HUDEP-2 (cell line): ENCODE data around the gene CMTM3.
"Not testable (repeated sequence)": the region's sequence is repeated elsewhere in the genome, so short reads cannot be mapped to it uniquely, and the experiment has no call there.

Source experiments
- DNase-seq, 76 experiments: peaks; one replicate each; lab custom pipeline; 2025; ENCODE audit not compliant: unreplicated experiment in 76 of 76; lab: John Stamatoyannopoulos, UW

The CMTM3 gene

DNA sequence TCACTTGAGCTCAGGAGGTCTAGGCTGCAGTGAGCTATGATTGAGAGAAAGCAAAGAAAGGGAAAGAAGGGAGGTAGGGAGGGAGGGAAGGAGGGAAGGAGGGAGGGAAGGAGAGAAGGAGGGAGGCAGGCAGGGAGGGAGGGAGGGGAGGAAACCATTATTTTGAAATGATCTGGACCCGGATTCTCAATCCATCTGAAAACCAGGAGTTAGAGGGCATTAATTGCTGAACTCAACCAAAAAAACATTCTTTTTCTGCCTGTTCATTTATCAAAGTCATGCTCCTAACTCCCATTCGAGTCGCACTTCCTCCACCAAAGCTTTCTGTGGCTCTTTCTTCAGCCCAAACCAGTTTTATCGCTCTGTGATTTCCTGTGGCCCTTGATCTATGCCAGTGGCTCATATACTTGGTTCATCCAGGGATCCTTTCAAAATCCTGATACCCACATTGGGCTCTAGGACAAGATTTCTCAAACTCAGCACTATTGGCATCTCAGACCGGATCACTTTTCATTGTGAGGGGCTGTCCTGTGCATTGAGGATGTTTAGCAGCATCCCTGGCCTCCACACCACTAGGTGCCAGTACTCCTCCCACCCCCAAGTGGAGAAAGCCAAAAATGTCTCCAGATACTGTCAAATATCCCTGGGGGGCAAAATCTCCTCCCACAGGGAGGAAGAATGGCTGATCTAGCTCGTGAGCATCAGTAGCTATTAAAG, 53.8 kb downstream of the CMTM3 start:
- no peak for DNase-seq

DNA sequence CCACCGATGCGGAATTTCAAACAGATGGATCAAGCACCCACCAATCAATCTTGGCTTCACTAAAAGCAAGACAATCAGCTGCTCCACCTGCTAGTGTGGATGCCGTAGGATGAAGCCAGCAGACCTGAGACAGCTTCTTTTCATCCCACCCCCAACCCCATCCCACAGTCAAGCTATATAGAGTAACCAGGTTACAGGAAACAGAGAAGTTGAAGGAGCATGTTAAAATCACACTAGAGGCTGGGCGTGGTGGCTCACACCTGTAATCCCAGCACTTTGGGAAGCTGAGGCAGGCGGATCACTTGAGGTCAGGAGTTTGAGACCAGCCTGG, 54.3 kb downstream of the CMTM3 start:
- DNase-seq: no peak

DNA sequence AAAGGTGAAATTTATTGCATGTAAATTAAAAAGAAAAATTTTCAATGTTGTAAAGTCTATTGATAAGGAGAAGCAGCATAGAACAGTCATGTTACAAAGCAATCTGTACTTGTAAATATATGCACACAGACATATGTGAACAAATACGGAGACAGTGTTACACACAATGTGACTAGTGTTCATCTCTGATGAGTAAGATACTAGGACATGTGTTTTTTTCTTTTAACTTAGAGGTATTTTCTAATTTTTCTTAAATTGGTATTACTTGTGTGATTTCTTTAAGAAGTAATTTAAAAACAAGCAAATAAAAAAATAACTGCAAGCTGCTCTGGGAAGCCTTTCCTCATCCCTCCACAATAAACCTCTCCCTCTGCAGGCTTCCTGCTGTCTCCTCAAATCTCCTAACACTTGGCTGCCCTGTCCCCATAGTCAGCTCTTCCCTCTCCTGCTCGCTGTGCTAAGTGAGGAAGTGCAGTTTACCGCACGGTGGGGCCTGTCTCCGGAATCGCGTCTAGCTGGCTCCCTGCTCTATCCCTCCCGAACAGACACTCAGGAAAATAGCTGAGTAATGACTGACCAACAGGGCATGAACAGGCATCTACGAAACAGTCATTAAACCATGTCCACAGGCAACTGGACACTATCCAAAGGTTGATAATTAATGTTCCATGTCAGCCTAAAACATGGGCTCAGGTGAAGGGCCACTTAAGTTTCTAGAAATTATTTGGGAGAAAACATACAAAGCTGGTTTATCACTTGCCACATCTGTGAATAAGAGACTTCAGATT, 56.1 kb downstream of the CMTM3 start:
- peak in 1 of 76 experiments; percentile 12 for DNase-seq

DNA sequence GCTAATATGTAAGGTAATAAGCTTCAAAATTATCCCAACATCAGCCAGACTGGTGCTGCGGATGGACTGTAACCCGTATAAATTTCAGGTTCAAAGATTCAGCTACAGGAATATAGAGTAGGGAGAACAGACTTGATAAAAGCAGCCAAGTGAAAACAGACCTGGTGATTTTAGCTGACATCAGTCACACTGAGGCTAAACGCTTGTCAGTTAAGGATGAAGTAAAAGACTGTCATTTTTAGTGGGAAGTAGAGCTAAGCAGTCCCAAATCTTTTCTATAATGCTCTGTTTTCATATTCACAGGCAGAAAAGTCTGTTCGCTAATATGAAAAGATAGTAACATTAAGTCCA, 56.7 kb downstream of the CMTM3 start:
- DNase-seq: no peak

DNA sequence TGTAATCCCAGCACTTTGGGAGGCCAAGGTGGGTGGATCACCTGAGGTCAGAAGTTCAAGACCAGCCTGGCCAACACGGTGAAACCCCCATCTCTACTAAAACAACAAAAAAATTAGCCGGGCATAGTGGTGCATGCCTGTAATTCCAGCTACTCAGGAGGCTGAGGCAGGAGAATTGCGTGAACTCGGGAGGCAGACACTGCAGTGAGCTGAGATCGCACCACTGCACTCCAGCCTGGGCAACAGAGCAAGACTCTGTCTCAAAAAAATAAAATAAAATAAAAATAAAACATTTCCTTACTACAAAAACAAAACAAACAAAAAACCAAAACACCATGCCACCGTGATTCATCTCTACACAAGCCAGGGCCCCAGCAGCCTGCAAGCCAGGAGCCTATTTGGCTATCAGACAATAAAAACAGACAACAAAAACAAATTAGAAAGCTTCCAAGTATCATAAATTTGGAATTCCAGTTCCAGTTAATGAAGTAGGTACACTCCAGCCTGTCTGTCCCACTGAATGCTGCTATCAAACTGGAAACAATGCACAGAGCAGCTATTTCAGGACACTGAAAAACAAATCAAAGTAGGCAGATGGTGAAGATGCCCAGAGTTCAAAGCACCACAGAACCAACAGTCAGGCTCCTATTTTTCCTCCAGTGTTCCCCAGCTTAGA, 57.3 kb downstream of the CMTM3 start:
- DNase-seq: not testable (repeated sequence)

DNA sequence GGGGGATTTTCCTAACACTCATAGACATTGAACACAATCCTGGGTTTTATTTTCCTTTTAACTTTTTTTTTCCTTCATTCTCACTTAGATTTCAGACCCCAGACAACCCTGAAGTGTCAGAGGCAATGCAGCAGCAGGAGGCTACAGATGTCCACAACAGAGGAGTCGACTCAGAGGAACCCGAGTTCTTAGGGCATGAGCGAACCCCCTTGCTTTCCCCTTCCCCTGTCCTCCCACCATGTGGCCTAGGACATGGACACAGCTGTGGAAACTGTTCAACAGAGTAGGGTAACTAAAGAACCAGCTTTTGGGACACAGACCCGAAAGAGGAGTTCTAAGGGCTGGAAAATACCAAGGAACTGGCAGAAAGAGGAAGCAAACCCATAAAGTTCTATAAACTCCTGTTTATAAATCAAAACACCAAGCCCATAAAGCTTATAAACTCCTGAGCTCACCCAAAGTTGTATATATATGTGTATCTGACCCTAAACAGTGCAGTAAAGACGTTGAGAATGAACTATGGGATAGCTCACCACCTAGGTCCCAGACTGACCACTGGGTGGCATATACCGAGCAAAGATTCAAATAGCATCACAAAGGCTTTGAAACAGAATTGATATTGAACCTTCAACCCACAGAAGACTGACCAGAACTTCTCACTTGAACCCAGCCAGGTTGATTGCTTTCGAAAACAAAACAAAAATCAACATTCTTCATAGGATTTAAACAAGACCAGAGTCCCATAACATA, 58.1 kb downstream of the CMTM3 start:
- DNase-seq: peak in 15 of 76 experiments; percentile 2 to 48 (median 11)
